BJ (cell line): Measurements from ENCODE around the gene CUZD1. TPM values are rescaled to one million over a fixed set of nuclear protein-coding genes. Genes with fewer than 3 reads are reported as not detected.

Experiments used
- CTCF ChIA-PET: fragments of 350-600 bp; formaldehyde crosslinking; extraction: SDS; loops from one replicate; lab custom pipeline; 2021; ENCODE audit warnings: antibody characterized with exemption, inconsistent platforms; lab: Yijun Ruan, JAX
- POLR2A ChIA-PET: fragments of 300-600 bp; sonication (Branson Sonifier 250); formaldehyde crosslinking; extraction: SDS; loops from one replicate; lab custom pipeline; 2021; ENCODE audit warnings: antibody characterized with exemption; lab: Charles Lee
- DNase-seq: peaks from one replicate; pipeline ENCODE4 v3.0.0-alpha.2; 2011; ENCODE audit warnings: low read depth
- H3K27me3 ChIP-seq: 2 replicates; pipeline ENCODE4 v1.6.0; 2011; ENCODE audit warnings: low read length; ENCODE audit not compliant: control insufficient read depth, insufficient read depth
- H3K36me3 ChIP-seq: 2 replicates; pipeline ENCODE4 v1.5.1; 2011; ENCODE audit warnings: low read length; ENCODE audit not compliant: control insufficient read depth, insufficient read depth
- H3K4me3 ChIP-seq: 2 replicates; pipeline ENCODE4 v1.5.1; 2011; ENCODE audit warnings: low read depth, mild to moderate bottlenecking, control low read depth, low read length
- CTCF ChIP-seq: IDR thresholded peaks from 2 replicates; pipeline ENCODE4 v1.5.1; 2011; ENCODE audit warnings: low read depth, mild to moderate bottlenecking, control low read depth, inconsistent platforms, low read length, moderate library complexity; ENCODE audit not compliant: insufficient read depth
- polyA plus RNA-seq: library from polyadenylated mRNA; depleted of rRNA; stranded (reverse); fragments of >200 nt; gene quantifications from 2 replicates; pipeline ENCODE4 v1.2.3, GENCODE V29; 2011

The CUZD1 gene
- polyA plus RNA-seq, 1 experiment = 0.64 TPM

GRCh38 chr10:122829454-122829853 lies 16.2 kb downstream of the CUZD1 start:
- 0 out of 2 replicates have a peak, but pooled peaks cover 1% of the 10 kb centered on the region for H3K36me3 ChIP-seq
- ChIA-PET POLR2A (no interaction called here), CTCF (no interaction called here)
- DNase-seq = no peak
- TF ChIP-seq CTCF = no peak
- no peaks in the 10 kb centered on the region for H3K27me3 ChIP-seq
- no peak overlapping the region for H3K4me3 ChIP-seq

DNA sequence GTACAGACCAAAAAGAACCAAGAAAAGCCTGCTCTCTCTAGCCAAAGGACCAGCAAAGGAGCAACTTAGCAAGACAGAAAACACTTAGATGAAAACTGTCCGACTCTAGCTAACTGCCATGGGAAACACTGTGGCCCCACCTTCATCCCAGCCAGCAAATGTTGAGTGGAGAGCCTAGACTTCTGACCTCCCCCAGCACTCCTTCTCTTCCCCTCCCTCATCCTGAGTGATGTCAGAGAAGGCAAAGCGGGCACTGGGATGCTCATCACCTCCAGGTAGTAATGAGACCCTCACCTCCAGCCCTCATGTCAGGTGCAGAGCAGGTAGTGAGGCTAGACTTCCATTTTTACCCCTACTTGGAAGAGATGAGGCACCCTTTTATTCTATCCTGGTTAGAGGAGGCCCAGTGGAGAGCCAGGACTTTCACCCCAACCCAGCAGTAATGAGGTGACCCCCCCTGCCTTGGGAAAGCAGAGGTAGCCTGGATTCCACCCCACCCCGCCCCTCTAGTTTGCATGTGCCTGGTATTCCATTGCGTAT lies 16.9 kb downstream of the CUZD1 start:
- no peak for DNase-seq
- TF ChIP-seq CTCF = no peak
- 0 out of 2 replicates have a peak, but pooled peaks cover 1% of the 10 kb centered on the region for H3K36me3 ChIP-seq
- no peak overlapping the region for H3K4me3 ChIP-seq
- ChIA-PET CTCF (no interaction called here), POLR2A (no interaction called here)
- H3K27me3 ChIP-seq = no peaks in the 10 kb centered on the region

- ChIA-PET CTCF (interaction anchor here (0.6 kb wide), 1 partner anchor 9 kb away, joined by 3 read pairs; no protein-coding TSS in a partner anchor), POLR2A (no interaction called here)
- Histone ChIP-seq H3K27me3 (no peaks in the 10 kb centered on the region), H3K4me3 (no peak overlapping the region), H3K36me3 (0 out of 2 replicates have a peak, but pooled peaks cover 1% of the 10 kb centered on the region)
- DNase-seq = no peak
- no peak for TF ChIP-seq CTCF
These were observed 18.4 kb downstream of the CUZD1 start for GRCh38 chr10:122827302-122827701.

- no peak for TF ChIP-seq CTCF
- CTCF ChIA-PET = no interaction called here
- H3K36me3 ChIP-seq = no peaks in the 10 kb centered on the region
- POLR2A ChIA-PET = no interaction called here
- H3K27me3 ChIP-seq = peaks cover 2% of the 10 kb centered on the region; the same call in 1 of the 2 replicates
- DNase-seq = no peak
- no peak overlapping the region for H3K4me3 ChIP-seq
These were observed 22.5 kb downstream of the CUZD1 start for GRCh38 chr10:122822973-122823690.

DNA sequence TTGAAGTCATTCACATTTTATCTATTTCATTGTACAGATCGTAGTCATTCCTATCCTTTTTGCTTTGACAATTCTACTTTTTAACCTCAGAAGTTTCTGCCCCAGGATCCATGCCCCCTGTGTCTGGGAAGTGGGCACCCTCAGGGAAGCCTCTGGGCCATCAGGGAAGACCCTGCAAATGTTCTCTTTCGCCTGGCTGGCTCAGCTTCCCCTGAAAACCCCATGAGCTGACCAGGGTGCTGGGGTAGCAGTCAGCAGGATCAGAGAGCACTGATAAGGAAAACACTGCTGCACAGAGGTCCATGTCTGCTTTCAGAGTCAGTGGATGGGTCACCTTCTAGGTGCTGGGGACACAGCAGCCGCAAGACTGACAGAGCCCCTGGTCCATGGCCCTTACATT lies 23.8 kb downstream of the CUZD1 start:
- Histone ChIP-seq H3K4me3 (no peak overlapping the region), H3K27me3 (peaks cover 4% of the 10 kb centered on the region; the same call in 1 of the 2 replicates), H3K36me3 (no peaks in the 10 kb centered on the region)
- TF ChIP-seq CTCF = no peak
- ChIA-PET CTCF (no interaction called here), POLR2A (no interaction called here)
- DNase-seq = no peak
